Rectal smooth muscle tissue (tissue), 1 donor: ENCODE data around the gene CXCR4.
A peak's percentile ranks its signal among the peaks of the same experiment; 100 is the strongest.

Experiments
- H3K27ac ChIP-seq: one replicate; pipeline ENCODE4 v1.7.0; 2013; ENCODE audit warnings: low read depth, low read length, inconsistent platforms
- H3K27me3 ChIP-seq: one replicate; pipeline ENCODE4 v1.7.0; 2013; ENCODE audit warnings: low read length; ENCODE audit not compliant: control insufficient read depth, insufficient read depth
- H3K36me3 ChIP-seq: one replicate; pipeline ENCODE4 v1.7.0; 2013; ENCODE audit warnings: low read length; ENCODE audit not compliant: control insufficient read depth, insufficient read depth
- H3K4me1 ChIP-seq: one replicate; pipeline ENCODE4 v1.7.0; 2013; ENCODE audit warnings: low read length; ENCODE audit not compliant: control insufficient read depth, insufficient read depth
- H3K4me3 ChIP-seq: one replicate; pipeline ENCODE4 v1.7.0; 2013; ENCODE audit warnings: low read length
- H3K9ac ChIP-seq: one replicate; pipeline ENCODE4 v1.7.0; 2013; ENCODE audit warnings: low read length

CXCR4 gene

GRCh38 chr2:136117391-136117841 lies 533 bp downstream of the CXCR4 start:
- no peaks in the 10 kb centered on the region for H3K36me3 ChIP-seq
- peak overlapping the region; percentile 81 for H3K4me3 ChIP-seq
- H3K4me1 ChIP-seq = no peaks in the 10 kb centered on the region
- no peak overlapping the region for H3K27ac ChIP-seq
- peak overlapping the region; percentile 59 for H3K9ac ChIP-seq
- no peaks in the 10 kb centered on the region for H3K27me3 ChIP-seq

- no peak overlapping the region for H3K27ac ChIP-seq
- peak overlapping the region; percentile 81 for H3K4me3 ChIP-seq
- no peaks in the 10 kb centered on the region for H3K27me3 ChIP-seq
- H3K9ac ChIP-seq = peak overlapping the region; percentile 59
- no peaks in the 10 kb centered on the region for H3K36me3 ChIP-seq
- no peaks in the 10 kb centered on the region for H3K4me1 ChIP-seq
Measured at GRCh38 chr2:136116813-136117390, 1.0 kb downstream of the CXCR4 start.

- Histone ChIP-seq H3K4me1 (no peaks in the 10 kb centered on the region), H3K27me3 (no peaks in the 10 kb centered on the region), H3K36me3 (no peaks in the 10 kb centered on the region), H3K27ac (no peak overlapping the region), H3K4me3 (peak overlapping the region; percentile 81), H3K9ac (no peak overlapping the region)
Measured at GRCh38 chr2:136116151-136116812, 1.7 kb downstream of the CXCR4 start.

- Histone ChIP-seq H3K9ac (no peak overlapping the region), H3K36me3 (no peaks in the 10 kb centered on the region), H3K4me1 (no peaks in the 10 kb centered on the region), H3K4me3 (no peak overlapping the region), H3K27ac (no peak overlapping the region), H3K27me3 (no peaks in the 10 kb centered on the region)
Measured at GRCh38 chr2:136115183-136115761, 2.7 kb downstream of the CXCR4 start.

GRCh38 chr2:136114382-136114781 lies 3.6 kb downstream of the CXCR4 start:
- no peak overlapping the region for H3K27ac ChIP-seq
- no peaks in the 10 kb centered on the region for H3K36me3 ChIP-seq
- no peak overlapping the region for H3K4me3 ChIP-seq
- H3K4me1 ChIP-seq = no peaks in the 10 kb centered on the region
- no peak overlapping the region for H3K9ac ChIP-seq
- H3K27me3 ChIP-seq = no peaks in the 10 kb centered on the region

- Histone ChIP-seq H3K4me1 (no peaks in the 10 kb centered on the region), H3K36me3 (no peaks in the 10 kb centered on the region), H3K9ac (no peak overlapping the region), H3K27me3 (no peaks in the 10 kb centered on the region), H3K4me3 (no peak overlapping the region), H3K27ac (no peak overlapping the region)
Measured at GRCh38 chr2:136113209-136113971, 4.6 kb downstream of the CXCR4 start.

GRCh38 chr2:136112317-136113208 lies 5.4 kb downstream of the CXCR4 start:
- Histone ChIP-seq H3K27me3 (no peaks in the 10 kb centered on the region), H3K9ac (no peak overlapping the region), H3K4me1 (no peaks in the 10 kb centered on the region), H3K27ac (no peak overlapping the region), H3K36me3 (no peaks in the 10 kb centered on the region), H3K4me3 (no peak overlapping the region)

- no peaks in the 10 kb centered on the region for H3K36me3 ChIP-seq
- no peak overlapping the region for H3K27ac ChIP-seq
- H3K4me1 ChIP-seq = no peaks in the 10 kb centered on the region
- H3K27me3 ChIP-seq = no peaks in the 10 kb centered on the region
- H3K9ac ChIP-seq = no peak overlapping the region
- no peak overlapping the region for H3K4me3 ChIP-seq
Measured at GRCh38 chr2:136111711-136112110, 6.2 kb downstream of the CXCR4 start.

- H3K4me1 ChIP-seq = no peaks in the 10 kb centered on the region
- no peak overlapping the region for H3K9ac ChIP-seq
- no peak overlapping the region for H3K4me3 ChIP-seq
- H3K27ac ChIP-seq = no peak overlapping the region
- H3K27me3 ChIP-seq = no peaks in the 10 kb centered on the region
- H3K36me3 ChIP-seq = no peaks in the 10 kb centered on the region
Measured at GRCh38 chr2:136110526-136110925, 7.4 kb downstream of the CXCR4 start.

- no peak overlapping the region for H3K4me3 ChIP-seq
- H3K27ac ChIP-seq = no peak overlapping the region
- H3K36me3 ChIP-seq = no peaks in the 10 kb centered on the region
- no peak overlapping the region for H3K9ac ChIP-seq
- H3K27me3 ChIP-seq = no peaks in the 10 kb centered on the region
- H3K4me1 ChIP-seq = no peaks in the 10 kb centered on the region
Measured at GRCh38 chr2:136108463-136108862, 9.5 kb downstream of the CXCR4 start.

GRCh38 chr2:136107051-136108033 lies 10.6 kb downstream of the CXCR4 start:
- Histone ChIP-seq H3K4me1 (no peaks in the 10 kb centered on the region), H3K27ac (no peak overlapping the region), H3K36me3 (no peaks in the 10 kb centered on the region), H3K4me3 (no peak overlapping the region), H3K9ac (no peak overlapping the region), H3K27me3 (no peaks in the 10 kb centered on the region)
